Neural progenitor cell (in vitro differentiated cells): ENCODE measurements around the gene LPA.

Experiments
- EZH2 ChIP-seq: fragments of 200-600 bp; sonication (generic); IDR thresholded peaks from 2 replicates; pipeline ENCODE4 v1.6.1; 2017; ENCODE audit warnings: antibody characterized with exemption, mild to moderate bottlenecking, moderate library complexity
- EZH2phosphoT487 ChIP-seq: fragments of 200-600 bp; sonication (generic); IDR thresholded peaks from 2 replicates; pipeline ENCODE4 v1.6.1; 2017; ENCODE audit warnings: antibody characterized with exemption
- TF ChIP-seq, protein P1 (sequence below): fragments of 200-600 bp; sonication (generic); IDR thresholded peaks from 2 replicates; pipeline ENCODE4 v1.5.1; 2017; ENCODE audit warnings: antibody characterized with exemption, mild to moderate bottlenecking

GRCh38 chr6:160586374-160586773 is 77.7 kb downstream of the LPA start:
- TF ChIP-seq, protein P1, sequence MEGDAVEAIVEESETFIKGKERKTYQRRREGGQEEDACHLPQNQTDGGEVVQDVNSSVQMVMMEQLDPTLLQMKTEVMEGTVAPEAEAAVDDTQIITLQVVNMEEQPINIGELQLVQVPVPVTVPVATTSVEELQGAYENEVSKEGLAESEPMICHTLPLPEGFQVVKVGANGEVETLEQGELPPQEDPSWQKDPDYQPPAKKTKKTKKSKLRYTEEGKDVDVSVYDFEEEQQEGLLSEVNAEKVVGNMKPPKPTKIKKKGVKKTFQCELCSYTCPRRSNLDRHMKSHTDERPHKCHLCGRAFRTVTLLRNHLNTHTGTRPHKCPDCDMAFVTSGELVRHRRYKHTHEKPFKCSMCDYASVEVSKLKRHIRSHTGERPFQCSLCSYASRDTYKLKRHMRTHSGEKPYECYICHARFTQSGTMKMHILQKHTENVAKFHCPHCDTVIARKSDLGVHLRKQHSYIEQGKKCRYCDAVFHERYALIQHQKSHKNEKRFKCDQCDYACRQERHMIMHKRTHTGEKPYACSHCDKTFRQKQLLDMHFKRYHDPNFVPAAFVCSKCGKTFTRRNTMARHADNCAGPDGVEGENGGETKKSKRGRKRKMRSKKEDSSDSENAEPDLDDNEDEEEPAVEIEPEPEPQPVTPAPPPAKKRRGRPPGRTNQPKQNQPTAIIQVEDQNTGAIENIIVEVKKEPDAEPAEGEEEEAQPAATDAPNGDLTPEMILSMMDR: no peak
- TF ChIP-seq EZH2phosphoT487: no peak
- TF ChIP-seq EZH2: no peak
